ENCODE data around the gene SPC24. TPM values are rescaled to one million over a fixed set of nuclear protein-coding genes. Genes with fewer than 3 reads are reported as not detected.

Gene SPC24
- total and polyA plus RNA-seq, 9 donors = 0.47 to 2.7 (median 0.99) TPM; not detected in 1

- peak; percentile 87 to 93 (median 92) for DNase-seq
- no peaks in the 10 kb centered on the region for H3K9me3 ChIP-seq
- no peaks in the 10 kb centered on the region for H3K36me3 ChIP-seq
- intact Hi-C loops (cut with DNase I) = loop anchor here in 1 of 4 donors (5.0 kb wide), 1 partner anchor 40 kb away; the partner anchor contains the start of gene SPC24
- peak within 1 kb of the TSS; percentile 91 for H3K4me3 ChIP-seq
- peaks cover 10% of the 10 kb centered on the region for H3K4me1 ChIP-seq (ENCODE audit: insufficient read depth)
- TF ChIP-seq EP300 (IDR thresholded peaks at IDR 0.05) = no peak
- TF ChIP-seq POLR2A (IDR thresholded peaks at IDR 0.05) = peak; percentile 89
- 1% methylated on average over 46 to 78 of the region's 78 CpGs for WGBS, 3 donors
- peak within 1 kb of the TSS; percentile 80 to 89 for H3K27ac ChIP-seq
- H3K27me3 ChIP-seq = no peaks in the 10 kb centered on the region
Observed at GRCh38 chr19:11197291-11198174, 42.0 kb upstream of the SPC24 start, which contains the start of gene KANK2. KANK2 (minus strand) TSS chr19:11197545; CDS start chr19:11194511, 3,034 bp downstream.

GRCh38 chr19:11196406-11197287, 41.1 kb upstream of the SPC24 start:
- Histone ChIP-seq H3K4me3 (peak overlapping the region; percentile 91), H3K36me3 (no peaks in the 10 kb centered on the region), H3K27me3 (no peaks in the 10 kb centered on the region), H3K9me3 (no peaks in the 10 kb centered on the region), H3K4me1 (ENCODE audit: insufficient read depth) (peaks cover 12% of the 10 kb centered on the region), H3K27ac (peak overlapping the region; percentile 80 to 89)
- TF ChIP-seq POLR2A (IDR thresholded peaks at IDR 0.05) = no peak
- no peak for TF ChIP-seq EP300 (IDR thresholded peaks at IDR 0.05)
- no peak for TF ChIP-seq CTCF (IDR thresholded peaks at IDR 0.05)
- DNase-seq = peak; percentile 61 to 82 (median 67)
- intact Hi-C loops (cut with DNase I) = loop anchor here in 1 of 4 donors (5.0 kb wide), 1 partner anchor 39 kb away; the partner anchor contains the start of gene SPC24
- WGBS, 3 donors = 3 to 5% (median 4%) methylated on average over 44 to 47 of the region's 47 CpGs

- Histone ChIP-seq H3K27me3 (no peaks in the 10 kb centered on the region), H3K9me3 (no peaks in the 10 kb centered on the region), H3K27ac (peak overlapping the region; percentile 76 to 86), H3K4me1 (ENCODE audit: insufficient read depth) (peaks cover 14% of the 10 kb centered on the region), H3K4me3 (peak overlapping the region; percentile 91), H3K36me3 (no peaks in the 10 kb centered on the region)
- 29 to 37% (median 35%) methylated on average over 12 of the region's 12 CpGs for WGBS, 3 donors
- no peak for DNase-seq
- intact Hi-C loops (cut with DNase I) = loop anchor here in 1 of 4 donors (5.0 kb wide), 1 partner anchor 38 kb away; the partner anchor contains the start of gene SPC24
- TF ChIP-seq EP300 (IDR thresholded peaks at IDR 0.05) (no peak), CTCF (IDR thresholded peaks at IDR 0.05) (no peak), POLR2A (IDR thresholded peaks at IDR 0.05) (no peak)
Observed at GRCh38 chr19:11195681-11196080, 40.1 kb upstream of the SPC24 start.

- DNase-seq = peak; percentile 61 to 76 (median 72)
- intact Hi-C loops (cut with DNase I) = loop anchor here in 1 of 4 donors (5.0 kb wide), 1 partner anchor 38 kb away; the partner anchor contains the start of gene SPC24
- Histone ChIP-seq H3K9me3 (no peaks in the 10 kb centered on the region), H3K4me1 (ENCODE audit: insufficient read depth) (peaks cover 19% of the 10 kb centered on the region), H3K4me3 (peak overlapping the region; percentile 91), H3K27ac (peak overlapping the region; percentile 76 to 86), H3K36me3 (no peaks in the 10 kb centered on the region), H3K27me3 (no peaks in the 10 kb centered on the region)
- 5% methylated on average over 20 of the region's 20 CpGs for WGBS, 3 donors
- TF ChIP-seq EP300 (IDR thresholded peaks at IDR 0.05) (no peak), POLR2A (IDR thresholded peaks at IDR 0.05) (no peak), CTCF (IDR thresholded peaks at IDR 0.05) (no peak)
Observed at GRCh38 chr19:11194656-11195558, 39.3 kb upstream of the SPC24 start.
